ENCODE results near the gene SDR39U1. TPM values are rescaled to one million over a fixed set of nuclear protein-coding genes. Genes with fewer than 3 reads are reported as not detected.

The SDR39U1 gene
- total RNA-seq, 4 donors from 2014 or later, result 16.1 to 36.0 (median 20.4) TPM

DNA sequence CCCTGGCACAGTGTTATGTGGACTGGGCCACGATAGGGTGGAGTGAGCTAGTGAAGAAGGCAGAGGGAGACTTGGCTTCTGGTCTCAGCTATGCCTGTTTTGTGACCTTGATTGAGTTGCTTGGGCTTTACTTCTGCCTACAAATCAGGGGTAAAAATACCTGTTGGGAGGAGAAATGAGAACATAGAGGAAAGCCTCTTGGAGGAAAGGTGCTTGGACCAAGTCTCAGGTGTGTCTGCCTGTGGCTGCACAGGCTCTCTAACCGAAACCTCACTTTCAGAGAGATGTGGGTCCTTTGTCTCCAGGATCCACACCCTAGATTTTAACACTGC is 4.9 kb downstream of the SDR39U1 start:
- no peak for TF ChIP-seq POLR2A (IDR thresholded peaks at IDR 0.05)
- TF ChIP-seq, protein P1, sequence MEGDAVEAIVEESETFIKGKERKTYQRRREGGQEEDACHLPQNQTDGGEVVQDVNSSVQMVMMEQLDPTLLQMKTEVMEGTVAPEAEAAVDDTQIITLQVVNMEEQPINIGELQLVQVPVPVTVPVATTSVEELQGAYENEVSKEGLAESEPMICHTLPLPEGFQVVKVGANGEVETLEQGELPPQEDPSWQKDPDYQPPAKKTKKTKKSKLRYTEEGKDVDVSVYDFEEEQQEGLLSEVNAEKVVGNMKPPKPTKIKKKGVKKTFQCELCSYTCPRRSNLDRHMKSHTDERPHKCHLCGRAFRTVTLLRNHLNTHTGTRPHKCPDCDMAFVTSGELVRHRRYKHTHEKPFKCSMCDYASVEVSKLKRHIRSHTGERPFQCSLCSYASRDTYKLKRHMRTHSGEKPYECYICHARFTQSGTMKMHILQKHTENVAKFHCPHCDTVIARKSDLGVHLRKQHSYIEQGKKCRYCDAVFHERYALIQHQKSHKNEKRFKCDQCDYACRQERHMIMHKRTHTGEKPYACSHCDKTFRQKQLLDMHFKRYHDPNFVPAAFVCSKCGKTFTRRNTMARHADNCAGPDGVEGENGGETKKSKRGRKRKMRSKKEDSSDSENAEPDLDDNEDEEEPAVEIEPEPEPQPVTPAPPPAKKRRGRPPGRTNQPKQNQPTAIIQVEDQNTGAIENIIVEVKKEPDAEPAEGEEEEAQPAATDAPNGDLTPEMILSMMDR (IDR thresholded peaks at IDR 0.05), result no peak
- no peak for DNase-seq
- no peaks in the 10 kb centered on the region for H3K9me3 ChIP-seq
- H3K27ac ChIP-seq, result peak overlapping the region in 3 of 4 donors; percentile 69 to 78 (median 70)
- 80 to 81% methylated on average over 2 of the region's 2 CpGs for WGBS, 2 donors
- intact Hi-C loops (cut with DNase I), result no loop called here
- H3K36me3 ChIP-seq, result peaks cover 33 to 88% (median 35%) of the 10 kb centered on the region in 3 donors
- no peaks in the 10 kb centered on the region for H3K27me3 ChIP-seq
- H3K4me1 ChIP-seq, result peaks cover 25 to 73% (median 39%) of the 10 kb centered on the region in 3 donors
- H3K4me3 ChIP-seq, result no peak overlapping the region

DNA sequence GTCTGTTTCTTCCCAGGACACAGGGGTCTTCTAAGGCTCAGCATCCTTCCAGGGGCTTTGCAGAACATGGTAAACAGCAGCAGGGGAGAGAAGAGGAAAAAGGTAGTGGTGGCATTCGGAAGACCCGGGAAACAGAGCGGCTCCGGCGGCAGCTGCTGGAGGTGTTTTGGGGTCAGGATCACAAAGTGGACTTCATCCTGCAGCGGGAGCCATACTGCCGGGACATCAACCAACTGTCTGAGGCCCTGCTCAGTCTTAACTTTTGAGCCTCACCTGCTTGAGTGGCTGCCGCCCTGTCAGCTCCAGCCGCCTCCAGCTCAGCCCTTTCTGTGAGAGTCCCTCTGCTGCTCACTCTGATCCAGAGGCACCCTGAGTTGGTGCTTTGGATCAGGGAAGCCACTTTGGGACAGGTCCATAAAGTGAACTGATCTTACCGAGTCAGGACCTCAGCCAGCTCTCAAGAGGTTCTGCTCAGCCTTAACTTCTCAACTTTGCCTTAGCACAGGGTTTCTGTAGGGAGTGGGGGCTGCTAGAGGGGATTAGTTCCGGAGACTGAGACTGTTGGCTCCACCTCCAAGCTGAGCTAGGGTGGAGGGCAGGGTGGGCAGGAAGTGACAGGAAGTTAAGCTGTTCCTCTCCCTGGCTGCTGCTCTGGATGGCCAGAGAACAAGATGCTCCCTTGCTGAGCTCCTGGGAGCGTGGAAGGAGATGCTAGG is 5.4 kb downstream of the SDR39U1 start:
- no peaks in the 10 kb centered on the region for H3K9me3 ChIP-seq
- peaks cover 28 to 77% (median 44%) of the 10 kb centered on the region in 3 donors for H3K4me1 ChIP-seq
- no peaks in the 10 kb centered on the region for H3K27me3 ChIP-seq
- TF ChIP-seq, protein P1 (IDR thresholded peaks at IDR 0.05), result no peak
- no peak for TF ChIP-seq POLR2A (IDR thresholded peaks at IDR 0.05)
- no peak for DNase-seq
- 65 to 76% methylated on average over 8 to 9 of the region's 12 CpGs for WGBS, 2 donors
- no peak overlapping the region for H3K4me3 ChIP-seq
- peak overlapping the region in 3 of 4 donors; percentile 69 to 78 (median 70) for H3K27ac ChIP-seq
- intact Hi-C loops (cut with DNase I), result no loop called here
- H3K36me3 ChIP-seq, result peaks cover 38 to 93% (median 40%) of the 10 kb centered on the region in 3 donors

DNA sequence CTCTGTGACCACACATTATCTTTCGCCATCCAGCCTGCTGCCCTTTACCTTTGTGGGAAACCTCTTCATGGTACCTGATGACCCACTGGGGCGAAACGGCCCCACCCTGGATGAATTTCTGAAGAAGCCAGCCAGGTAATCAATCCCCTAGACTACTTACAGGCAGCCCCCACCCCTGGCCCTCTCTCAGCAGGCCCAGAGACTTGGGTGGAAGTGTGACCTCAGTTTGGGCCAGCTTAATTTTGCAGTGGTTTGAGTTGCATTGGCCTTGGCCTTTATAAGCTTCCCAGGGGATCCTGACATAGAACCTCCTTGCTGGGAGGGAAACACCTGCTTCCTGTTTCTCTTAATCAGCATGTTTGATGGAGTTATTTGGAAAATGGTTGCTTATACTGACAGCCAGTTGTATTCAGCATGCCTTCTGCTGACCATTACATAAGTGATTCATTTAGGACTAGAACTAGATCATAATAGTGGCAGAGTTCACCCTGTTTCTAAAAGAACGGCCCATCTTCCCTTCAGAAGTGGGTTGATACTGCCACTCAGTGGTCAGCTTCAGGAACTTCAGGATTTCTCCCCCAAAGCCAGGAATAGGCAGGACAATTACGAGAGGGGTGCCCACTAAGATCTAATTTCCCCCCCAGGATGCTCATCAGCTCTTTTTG is 6.1 kb downstream of the SDR39U1 start:
- peaks cover 41 to 99% (median 41%) of the 10 kb centered on the region in 3 donors for H3K36me3 ChIP-seq
- intact Hi-C loops (cut with DNase I), result no loop called here
- peak overlapping the region; percentile 33 to 78 (median 70) for H3K27ac ChIP-seq
- no peak for DNase-seq
- H3K27me3 ChIP-seq, result no peaks in the 10 kb centered on the region
- 30 to 56% methylated on average over 4 to 5 of the region's 5 CpGs for WGBS, 2 donors
- H3K9me3 ChIP-seq, result no peaks in the 10 kb centered on the region
- TF ChIP-seq POLR2A (IDR thresholded peaks at IDR 0.05), result no peak
- TF ChIP-seq, protein P1 (IDR thresholded peaks at IDR 0.05), result peak; percentile 78 to 87 (median 80)
- no peak overlapping the region for H3K4me3 ChIP-seq
- H3K4me1 ChIP-seq, result peaks cover 29 to 77% (median 48%) of the 10 kb centered on the region in 3 donors

DNA sequence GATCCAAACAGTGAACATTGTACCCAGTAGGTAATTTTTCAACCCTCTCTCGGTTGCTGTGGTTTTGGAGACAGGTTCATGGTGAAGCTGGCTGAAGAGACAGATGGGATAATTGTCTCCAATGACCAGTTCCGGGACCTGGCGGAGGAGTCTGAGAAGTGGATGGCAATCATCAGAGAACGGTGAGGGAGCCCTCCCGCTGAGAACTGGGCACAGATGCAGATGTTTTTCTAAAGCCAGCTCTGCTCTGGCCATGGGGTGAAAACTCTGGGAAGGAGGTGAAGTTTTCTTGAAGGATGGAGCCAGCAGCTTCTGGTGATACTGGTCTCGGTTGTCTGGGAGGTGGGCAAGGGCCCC is 6.6 kb downstream of the SDR39U1 start:
- H3K27me3 ChIP-seq, result no peaks in the 10 kb centered on the region
- WGBS, 2 donors, result 63 to 78% methylated on average over 5 to 6 of the region's 6 CpGs
- H3K9me3 ChIP-seq, result no peaks in the 10 kb centered on the region
- peaks cover 41 to 97% (median 41%) of the 10 kb centered on the region in 3 donors for H3K36me3 ChIP-seq
- H3K27ac ChIP-seq, result peak overlapping the region in 3 of 4 donors; percentile 69 to 76 (median 70)
- H3K4me1 ChIP-seq, result peaks cover 32 to 77% (median 50%) of the 10 kb centered on the region in 3 donors
- no peak for TF ChIP-seq POLR2A (IDR thresholded peaks at IDR 0.05)
- TF ChIP-seq, protein P1 (IDR thresholded peaks at IDR 0.05), result no peak
- DNase-seq, result no peak
- intact Hi-C loops (cut with DNase I), result no loop called here
- no peak overlapping the region for H3K4me3 ChIP-seq

DNA sequence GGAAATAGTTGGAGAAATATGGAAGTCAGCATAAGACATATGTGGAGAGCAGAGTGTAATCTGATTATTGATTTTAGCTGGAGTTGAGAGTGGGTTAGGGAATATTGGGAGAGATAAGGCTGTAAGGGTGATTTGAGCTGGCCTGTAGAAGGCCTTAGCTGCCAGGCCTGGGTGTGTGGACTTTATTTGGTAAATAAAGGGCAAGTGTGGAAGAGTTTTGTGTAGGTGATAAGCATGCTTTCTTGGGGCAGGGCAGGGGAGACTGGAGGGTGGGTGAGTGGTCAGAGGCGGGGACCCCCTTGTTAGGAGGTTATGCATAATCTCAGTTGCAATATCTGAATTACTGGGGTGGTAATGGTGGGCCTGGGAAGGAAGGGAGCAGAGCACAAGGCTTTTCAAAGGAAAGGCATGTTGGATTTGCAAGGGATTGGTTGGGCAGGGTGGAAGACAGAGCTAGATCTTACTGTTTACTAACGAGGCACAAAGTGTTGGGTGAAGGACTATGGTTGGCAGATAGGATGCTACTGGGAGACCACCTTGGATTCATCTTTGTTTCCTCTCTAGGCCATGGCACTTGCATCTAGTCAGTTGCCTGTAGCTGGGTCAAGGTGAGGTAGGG is 7.3 kb downstream of the SDR39U1 start:
- Histone ChIP-seq H3K9me3 (no peaks in the 10 kb centered on the region), H3K36me3 (peaks cover 35 to 90% (median 37%) of the 10 kb centered on the region in 3 donors), H3K4me3 (no peak overlapping the region), H3K4me1 (peaks cover 34 to 77% (median 45%) of the 10 kb centered on the region in 3 donors), H3K27me3 (no peaks in the 10 kb centered on the region), H3K27ac (peak overlapping the region in 3 of 4 donors; percentile 2 to 70 (median 24))
- intact Hi-C loops (cut with DNase I), result no loop called here
- no peak for DNase-seq
- TF ChIP-seq, protein P1 (IDR thresholded peaks at IDR 0.05), result no peak
- TF ChIP-seq POLR2A (IDR thresholded peaks at IDR 0.05), result no peak
- WGBS, 2 donors, result 77 to 89% methylated on average over 2 of the region's 2 CpGs

Measured in esophagus squamous epithelium (tissue), 5 donors.